ENCODE measurements around the gene C16orf90.

Gene C16orf90

DNA sequence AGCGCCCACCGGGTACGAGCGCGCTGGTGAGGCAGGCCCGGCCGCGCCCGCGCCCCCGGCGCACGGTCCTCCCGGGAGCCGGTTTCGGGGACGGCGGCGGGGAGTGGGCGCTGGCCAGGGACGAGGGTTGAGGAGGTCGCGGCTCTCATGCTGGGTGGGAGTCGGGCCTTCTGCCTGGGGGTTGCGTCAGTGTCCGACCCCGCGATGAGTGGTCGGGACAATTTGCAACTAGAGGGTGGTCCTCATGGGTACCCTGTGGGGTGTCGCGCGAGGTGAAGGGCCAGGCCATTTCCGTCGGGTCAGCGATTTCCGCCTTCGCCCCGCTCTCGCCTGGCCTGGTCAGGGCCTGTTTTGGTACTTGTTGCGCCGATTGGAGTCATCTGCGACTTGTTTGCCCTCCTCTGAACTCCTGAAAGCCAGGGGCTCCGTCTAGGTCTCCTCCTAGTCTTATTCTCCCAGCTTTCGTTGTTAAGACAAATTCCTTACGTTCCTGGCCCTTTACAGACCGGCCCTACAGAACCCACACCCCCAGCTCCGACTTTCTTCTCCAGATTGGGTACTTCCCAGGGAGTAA, 36.9 kb downstream of the C16orf90 start:
- Histone ChIP-seq H3K27me3 (ENCODE audit: insufficient read depth, low read depth) (no peaks in the 10 kb centered on the region), H3K4me3 (IDR thresholded peaks at IDR 0.05; ENCODE audit: insufficient read depth, low read depth, low read length) (no peak overlapping the region), H3K36me3 (ENCODE audit: insufficient read depth) (no peaks in the 10 kb centered on the region), H3K4me1 (ENCODE audit: low read depth, poor library complexity, severe bottlenecking) (peaks cover 49% of the 10 kb centered on the region), H3K79me2 (ENCODE audit: insufficient read depth, low read depth) (peaks cover 50% of the 10 kb centered on the region), H2AFZ (ENCODE audit: low read depth) (no peak overlapping the region; the same call in 1 of the 2 replicates), H3K9ac (peak overlapping the region; percentile 88), H4K20me1 (ENCODE audit: insufficient read depth) (no peaks in the 10 kb centered on the region), H3K27ac (peak overlapping the region; percentile 95), H3K4me2 (peak overlapping the region; percentile 94)
- TF ChIP-seq, protein P1, sequence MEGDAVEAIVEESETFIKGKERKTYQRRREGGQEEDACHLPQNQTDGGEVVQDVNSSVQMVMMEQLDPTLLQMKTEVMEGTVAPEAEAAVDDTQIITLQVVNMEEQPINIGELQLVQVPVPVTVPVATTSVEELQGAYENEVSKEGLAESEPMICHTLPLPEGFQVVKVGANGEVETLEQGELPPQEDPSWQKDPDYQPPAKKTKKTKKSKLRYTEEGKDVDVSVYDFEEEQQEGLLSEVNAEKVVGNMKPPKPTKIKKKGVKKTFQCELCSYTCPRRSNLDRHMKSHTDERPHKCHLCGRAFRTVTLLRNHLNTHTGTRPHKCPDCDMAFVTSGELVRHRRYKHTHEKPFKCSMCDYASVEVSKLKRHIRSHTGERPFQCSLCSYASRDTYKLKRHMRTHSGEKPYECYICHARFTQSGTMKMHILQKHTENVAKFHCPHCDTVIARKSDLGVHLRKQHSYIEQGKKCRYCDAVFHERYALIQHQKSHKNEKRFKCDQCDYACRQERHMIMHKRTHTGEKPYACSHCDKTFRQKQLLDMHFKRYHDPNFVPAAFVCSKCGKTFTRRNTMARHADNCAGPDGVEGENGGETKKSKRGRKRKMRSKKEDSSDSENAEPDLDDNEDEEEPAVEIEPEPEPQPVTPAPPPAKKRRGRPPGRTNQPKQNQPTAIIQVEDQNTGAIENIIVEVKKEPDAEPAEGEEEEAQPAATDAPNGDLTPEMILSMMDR (conservative IDR thresholded peaks at IDR 0.05; ENCODE audit: low read depth, low read length): no peak

DNA sequence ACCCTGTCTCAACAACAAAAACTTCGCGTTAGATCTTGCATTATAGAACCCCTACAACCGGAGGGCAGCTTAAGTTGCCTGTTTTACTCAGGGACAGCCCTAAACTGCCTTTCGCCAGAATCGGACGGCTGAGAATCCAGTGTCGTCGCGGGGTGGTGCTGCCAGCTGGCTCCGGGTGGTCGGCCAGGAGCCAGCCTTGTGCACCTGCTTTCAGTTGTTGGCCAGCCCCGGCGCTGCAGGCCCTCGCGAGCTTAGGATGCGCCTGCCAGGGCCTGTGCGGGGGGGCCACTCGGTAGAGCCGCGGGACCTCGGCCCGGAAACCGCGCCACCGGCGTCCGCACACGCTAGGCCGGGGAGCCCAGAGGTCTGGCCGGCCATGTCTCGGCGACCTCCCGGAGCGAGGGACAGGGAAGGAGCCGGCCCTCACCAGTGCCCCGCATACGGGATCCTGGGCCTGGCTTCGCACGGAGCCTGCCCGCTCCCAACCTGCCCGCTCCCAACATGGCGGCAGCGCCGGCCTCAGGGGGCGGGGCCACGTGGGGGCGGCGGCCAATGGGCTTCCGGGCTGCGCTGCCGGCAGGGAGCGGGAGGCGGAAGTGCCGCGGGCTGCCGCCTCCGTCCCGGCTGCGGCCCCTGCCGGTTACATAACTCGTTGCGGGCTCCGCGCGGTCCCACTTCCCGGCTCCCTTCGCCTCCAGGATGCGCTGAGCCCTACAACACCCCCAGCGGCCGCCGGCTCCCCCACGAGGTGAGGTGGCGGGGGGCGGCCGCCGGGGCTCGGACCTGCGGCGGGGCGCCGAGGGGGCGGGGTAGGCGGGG, 37.6 kb downstream of the C16orf90 start:
- peaks cover 42% of the 10 kb centered on the region for H3K4me1 ChIP-seq (ENCODE audit: low read depth, poor library complexity, severe bottlenecking)
- TF ChIP-seq, protein P1 (conservative IDR thresholded peaks at IDR 0.05; ENCODE audit: low read depth, low read length): no peak

DNA sequence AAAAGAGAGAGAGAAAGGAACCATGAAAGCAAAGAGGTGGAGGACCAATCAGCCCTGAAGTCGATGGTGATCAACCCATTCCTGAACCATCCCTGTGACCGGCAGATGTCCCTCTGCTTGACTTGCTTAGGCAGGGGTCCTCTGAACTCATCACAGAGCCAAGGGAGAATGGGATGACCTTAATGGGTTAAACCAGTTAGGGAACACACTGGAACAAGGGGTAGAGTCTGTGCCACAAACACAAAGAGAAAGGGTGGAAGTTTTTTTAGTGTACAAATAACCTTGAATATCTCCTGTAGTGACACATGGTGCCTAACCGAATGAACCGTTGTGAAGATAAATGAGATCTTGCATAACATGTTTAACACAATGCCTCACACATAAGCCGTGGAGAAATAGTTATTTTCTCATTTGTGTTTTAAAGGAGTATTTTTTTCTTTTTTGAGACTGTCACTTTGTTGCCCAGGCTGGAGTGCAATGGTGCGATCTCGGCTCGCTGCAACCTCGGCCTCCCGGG, 40.6 kb downstream of the C16orf90 start:
- H3K4me3 ChIP-seq (IDR thresholded peaks at IDR 0.05; ENCODE audit: insufficient read depth, low read depth, low read length): no peak overlapping the region
- H3K9ac ChIP-seq: no peak overlapping the region
- H2AFZ ChIP-seq (ENCODE audit: low read depth): no peak overlapping the region
- no peaks in the 10 kb centered on the region for H4K20me1 ChIP-seq (ENCODE audit: insufficient read depth)
- TF ChIP-seq, protein P1 (conservative IDR thresholded peaks at IDR 0.05; ENCODE audit: low read depth, low read length): no peak
- H3K27ac ChIP-seq: no peak overlapping the region
- H3K4me2 ChIP-seq: no peak overlapping the region
- no peaks in the 10 kb centered on the region for H3K27me3 ChIP-seq (ENCODE audit: insufficient read depth, low read depth)
- peaks cover 13% of the 10 kb centered on the region for H3K79me2 ChIP-seq (ENCODE audit: insufficient read depth, low read depth)
- H3K4me1 ChIP-seq (ENCODE audit: low read depth, poor library complexity, severe bottlenecking): peaks cover 12% of the 10 kb centered on the region
- no peaks in the 10 kb centered on the region for H3K36me3 ChIP-seq (ENCODE audit: insufficient read depth)

More for the DNA sequence above, 37.6 kb downstream of the C16orf90 start:
- peak overlapping the region; percentile 88 for H3K9ac ChIP-seq
- no peak overlapping the region for H3K4me3 ChIP-seq (IDR thresholded peaks at IDR 0.05; ENCODE audit: insufficient read depth, low read depth, low read length)
- H3K36me3 ChIP-seq (ENCODE audit: insufficient read depth): no peaks in the 10 kb centered on the region
- peak overlapping the region; percentile 53 for H2AFZ ChIP-seq (ENCODE audit: low read depth)
- H3K79me2 ChIP-seq (ENCODE audit: insufficient read depth, low read depth): peaks cover 42% of the 10 kb centered on the region
- no peaks in the 10 kb centered on the region for H4K20me1 ChIP-seq (ENCODE audit: insufficient read depth)
- H3K27ac ChIP-seq: peak overlapping the region; percentile 95
- peak overlapping the region; percentile 69 for H3K4me2 ChIP-seq
- no peaks in the 10 kb centered on the region for H3K27me3 ChIP-seq (ENCODE audit: insufficient read depth, low read depth)

DNA sequence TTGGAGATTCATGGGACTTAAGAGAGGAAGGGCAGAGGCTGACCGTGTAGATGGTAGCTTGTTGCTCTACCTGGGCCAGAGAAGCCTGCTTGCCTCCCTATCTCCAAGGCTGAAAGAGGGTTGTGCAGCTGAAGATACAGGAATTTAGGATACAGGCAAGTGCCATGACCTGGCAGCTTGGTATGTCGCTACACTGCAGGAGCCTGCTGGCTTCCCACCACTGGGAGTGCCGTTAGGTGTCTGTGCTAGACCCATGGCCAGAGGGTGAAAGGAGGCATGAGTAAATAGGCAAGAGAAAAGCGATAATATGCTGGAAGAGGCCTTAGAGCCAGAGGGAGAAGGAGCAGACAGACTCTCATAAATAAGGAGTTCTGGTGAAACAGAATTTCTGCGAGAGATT, 41.2 kb downstream of the C16orf90 start:
- no peak overlapping the region for H3K9ac ChIP-seq
- H3K36me3 ChIP-seq (ENCODE audit: insufficient read depth): no peaks in the 10 kb centered on the region
- H4K20me1 ChIP-seq (ENCODE audit: insufficient read depth): no peaks in the 10 kb centered on the region
- TF ChIP-seq, protein P1 (conservative IDR thresholded peaks at IDR 0.05; ENCODE audit: low read depth, low read length): no peak
- no peak overlapping the region for H3K4me2 ChIP-seq
- no peaks in the 10 kb centered on the region for H3K27me3 ChIP-seq (ENCODE audit: insufficient read depth, low read depth)
- no peak overlapping the region for H3K27ac ChIP-seq
- peaks cover 9% of the 10 kb centered on the region for H3K79me2 ChIP-seq (ENCODE audit: insufficient read depth, low read depth)
- no peak overlapping the region for H3K4me3 ChIP-seq (IDR thresholded peaks at IDR 0.05; ENCODE audit: insufficient read depth, low read depth, low read length)
- peaks cover 6% of the 10 kb centered on the region for H3K4me1 ChIP-seq (ENCODE audit: low read depth, poor library complexity, severe bottlenecking)
- H2AFZ ChIP-seq (ENCODE audit: low read depth): no peak overlapping the region

All from KMS-11 (cell line).